A549 treated with AZD9567 at 1 μM for 4 hours (cell line): ENCODE results near the gene NCEH1. TPM values are rescaled to one million over a fixed set of nuclear protein-coding genes. Genes with fewer than 3 reads are reported as not detected.

Source experiments
- total RNA-seq: library from RNA; stranded (reverse); fragments of 200-300 nt; extraction: Qiagen RNA extraction; gene quantifications from 5 replicates; pipeline ENCODE4 v1.2.3, GENCODE V29; 2022; ENCODE audit not compliant: insufficient read depth

Gene NCEH1
- total RNA-seq = 29.8 to 38.6 TPM (median 34.4 TPM) in 5 replicates

GRCh38 chr3:172710664-172711453 is at the start of gene NCEH1:
Gene NCEH1, minus strand, starts transcription at chr3:172711067. Its CDS starts 83 bp downstream, at chr3:172710984.

GRCh38 chr3:172750368-172751174 is 39.7 kb upstream of the NCEH1 start, which contains the start of gene ECT2:
Gene ECT2, plus strand, starts transcription at chr3:172750726. Its CDS starts 3,805 bp downstream, at chr3:172754531.

Other genes with a start within 250 kb of the NCEH1 start
- gene TNFSF10, start 187.6 kb downstream of the NCEH1 start, total RNA-seq = 0.03 to 0.08 TPM (median 0.06 TPM) in 3 of 5 replicates, not detected in the others
- gene ECT2, start 39.7 kb upstream of the NCEH1 start, total RNA-seq = 58.0 to 77.8 TPM (median 70.6 TPM) in 5 replicates